GM19099 (cell line): ENCODE results near the gene SNRK.

Experiments used
- POLR2A ChIP-seq: IDR thresholded peaks from 3 replicates; pipeline ENCODE4 v1.6.1; 2011; ENCODE audit warnings: low read depth; ENCODE audit not compliant: insufficient read length; ENCODE audit errors: extremely low read depth

The SNRK gene

DNA sequence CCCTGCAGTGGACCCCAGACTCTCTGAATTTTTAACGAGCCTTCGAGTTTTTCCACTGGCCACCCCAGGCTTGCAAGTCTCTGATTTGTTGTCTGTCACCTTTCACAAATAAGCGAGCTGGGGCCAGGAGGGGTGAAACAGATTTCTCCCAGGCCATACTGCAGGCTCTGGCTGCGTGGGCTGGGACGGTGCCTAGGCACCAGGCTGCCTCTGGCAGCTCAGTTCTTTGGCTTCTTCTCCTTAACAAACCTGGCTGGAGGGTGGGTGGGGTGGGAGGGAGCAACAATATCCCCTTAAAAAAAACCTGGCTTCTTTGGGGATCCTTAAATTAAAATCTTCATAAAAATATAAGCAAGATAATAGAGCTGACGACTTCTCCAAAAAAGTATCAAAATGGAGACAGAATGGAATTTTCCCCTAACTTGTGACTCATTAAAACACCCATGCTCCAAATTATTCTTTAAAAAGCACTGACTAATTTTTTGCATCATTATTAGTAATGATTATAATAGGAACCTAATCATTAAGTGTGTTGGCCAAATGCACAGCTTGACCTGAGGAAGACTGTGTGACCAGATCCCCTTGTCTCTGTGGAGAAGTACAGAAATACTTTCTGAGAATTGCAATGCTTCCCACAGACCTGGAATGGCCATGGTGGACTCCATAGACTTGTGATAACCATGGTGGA is 84.1 kb downstream of the SNRK start:
- TF ChIP-seq POLR2A: no peak

DNA sequence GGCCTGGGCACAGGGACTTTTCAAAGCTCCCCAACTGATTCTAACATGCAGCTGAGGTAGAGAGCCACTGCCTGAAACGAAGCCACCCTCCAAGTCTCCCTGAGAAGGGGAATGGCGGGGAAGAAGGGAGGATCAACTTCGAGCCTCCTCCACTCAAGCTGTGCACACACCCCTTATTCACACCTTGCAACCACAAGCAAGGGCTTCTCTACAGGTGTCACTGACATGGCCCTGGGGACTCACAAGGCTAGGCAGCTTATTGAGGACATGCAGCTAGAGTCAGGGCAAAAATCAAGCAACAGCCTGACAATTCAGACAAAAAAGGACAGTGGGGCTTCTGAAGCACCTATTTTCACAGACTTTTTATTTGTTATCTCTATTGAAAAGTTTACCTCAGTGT is 85.2 kb downstream of the SNRK start:
- no peak for TF ChIP-seq POLR2A

DNA sequence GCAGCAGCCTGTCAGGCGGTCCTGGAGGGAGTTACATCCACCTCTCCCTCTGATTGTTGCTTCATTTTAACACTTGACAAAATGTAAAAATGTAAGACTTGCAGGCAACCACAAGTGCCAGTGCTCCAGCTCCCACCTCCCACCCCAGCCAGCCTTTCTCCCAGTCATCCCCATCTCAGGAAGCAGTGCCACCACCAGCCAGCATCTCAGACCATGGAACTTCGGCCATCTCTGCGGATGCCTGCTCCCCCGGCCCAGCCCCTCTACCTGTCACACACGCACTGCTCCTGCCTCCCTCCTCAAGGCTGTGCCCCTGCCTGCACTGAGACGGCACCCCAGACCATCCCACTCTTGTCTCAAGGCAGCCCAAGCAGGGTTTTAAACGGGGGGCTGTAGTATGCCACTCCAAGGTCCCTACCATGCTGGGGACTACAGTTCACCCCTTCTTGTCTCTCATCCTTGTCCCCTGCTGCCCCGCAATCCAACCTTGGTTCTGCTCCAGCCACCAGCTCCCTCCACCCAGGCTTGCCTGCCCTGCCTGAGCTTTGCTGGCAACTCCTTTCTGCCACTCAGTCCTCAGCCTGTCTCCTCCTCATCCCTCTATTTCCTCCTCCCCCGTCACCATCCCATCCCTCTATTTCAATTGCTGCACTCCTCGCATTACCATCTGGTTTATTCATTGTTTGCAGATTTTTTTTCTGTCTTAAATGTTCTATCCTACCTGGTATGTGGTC is 85.8 kb downstream of the SNRK start:
- TF ChIP-seq POLR2A: no peak

DNA sequence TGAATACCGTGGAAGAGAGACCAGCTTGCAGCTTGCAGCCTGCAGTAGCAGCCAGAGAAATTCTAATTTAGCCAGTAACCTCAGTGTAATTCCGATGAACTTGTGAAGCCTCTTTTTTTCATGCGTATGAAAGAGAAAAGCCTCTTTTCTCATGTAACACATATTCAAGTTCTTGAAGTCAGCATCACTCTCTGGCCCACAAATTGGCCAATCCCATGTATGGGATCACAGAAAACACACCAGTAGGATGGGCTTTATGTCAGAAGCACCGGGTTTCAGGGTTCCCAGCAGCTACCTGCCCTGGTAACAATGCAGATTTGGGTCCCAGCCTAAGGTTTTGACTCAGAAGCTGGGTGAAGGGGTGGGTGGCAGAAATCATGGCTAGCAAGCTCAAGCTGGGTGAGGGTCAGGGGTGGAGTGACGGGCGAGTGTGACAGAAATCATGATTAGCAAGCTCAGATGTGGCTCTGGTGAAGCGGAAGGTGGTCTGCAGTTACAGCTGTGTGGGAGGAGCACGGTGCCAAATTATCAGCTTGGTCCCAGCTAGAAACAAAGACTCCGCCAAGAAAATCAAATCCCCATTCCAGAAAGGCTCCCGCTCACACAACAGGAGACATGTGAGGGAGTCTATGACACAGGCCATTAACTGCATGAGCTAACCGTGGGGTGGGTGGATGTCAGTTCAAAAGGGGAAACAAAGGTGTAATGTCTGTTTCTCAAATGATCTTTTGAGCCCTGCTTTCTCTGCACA is 86.6 kb downstream of the SNRK start:
- TF ChIP-seq POLR2A: no peak

DNA sequence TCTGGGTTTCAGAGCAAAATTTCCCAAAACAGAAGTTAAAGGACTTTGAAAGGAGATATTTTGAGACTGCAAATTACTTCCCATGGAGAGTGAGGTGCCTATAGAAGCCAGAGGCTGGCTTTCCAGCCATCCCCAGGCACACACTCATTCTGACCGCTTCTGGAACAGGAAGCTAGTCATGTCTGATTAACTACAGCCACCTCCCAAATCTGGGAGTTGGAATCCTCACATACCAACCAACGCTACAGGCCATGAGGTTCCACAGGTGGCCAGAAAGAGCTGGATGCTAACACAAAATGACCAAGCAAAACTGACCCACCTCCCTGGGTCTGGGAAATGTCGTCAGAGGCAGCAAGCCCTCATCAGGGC is 87.2 kb downstream of the SNRK start:
- TF ChIP-seq POLR2A: no peak

DNA sequence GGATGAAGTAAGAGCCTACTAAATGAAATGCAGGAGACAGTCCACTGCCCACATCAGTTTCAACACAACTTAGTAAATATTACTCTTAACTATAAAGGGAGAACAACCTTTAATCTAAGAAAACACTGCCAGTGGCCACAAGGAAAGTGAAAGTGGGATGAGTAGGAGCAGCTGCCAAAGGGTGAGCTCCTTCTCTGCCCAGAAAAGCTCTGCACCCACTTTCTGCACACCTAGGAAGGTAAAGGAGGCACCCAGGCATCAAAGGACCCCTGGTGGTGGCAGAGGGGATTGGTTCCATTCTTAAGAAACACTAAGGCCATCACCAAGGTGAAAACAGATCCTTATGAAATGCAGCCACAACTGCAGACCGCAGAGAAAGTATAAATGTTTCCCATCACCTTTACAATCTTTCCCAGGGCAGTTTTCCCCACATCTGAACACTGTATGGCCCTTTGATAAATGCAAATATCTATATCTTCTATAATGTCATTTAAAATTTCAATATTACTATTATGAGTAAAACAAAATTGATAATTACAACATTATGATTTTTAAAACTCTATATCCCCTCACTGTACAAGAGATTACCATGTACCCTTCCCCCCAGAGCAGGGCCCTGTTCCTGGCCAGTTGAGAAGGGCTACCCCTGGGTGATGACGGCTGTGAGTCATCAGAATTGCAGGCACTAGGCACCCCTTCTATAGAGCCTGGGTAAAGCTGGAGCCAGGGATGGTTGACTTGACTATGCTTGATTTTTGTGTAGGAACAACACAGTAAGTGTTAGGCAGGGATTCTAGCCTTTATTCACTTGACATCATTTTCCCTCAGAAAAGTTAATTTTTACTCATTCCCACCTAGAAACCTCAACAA is 92.0 kb downstream of the SNRK start:
- no peak for TF ChIP-seq POLR2A

DNA sequence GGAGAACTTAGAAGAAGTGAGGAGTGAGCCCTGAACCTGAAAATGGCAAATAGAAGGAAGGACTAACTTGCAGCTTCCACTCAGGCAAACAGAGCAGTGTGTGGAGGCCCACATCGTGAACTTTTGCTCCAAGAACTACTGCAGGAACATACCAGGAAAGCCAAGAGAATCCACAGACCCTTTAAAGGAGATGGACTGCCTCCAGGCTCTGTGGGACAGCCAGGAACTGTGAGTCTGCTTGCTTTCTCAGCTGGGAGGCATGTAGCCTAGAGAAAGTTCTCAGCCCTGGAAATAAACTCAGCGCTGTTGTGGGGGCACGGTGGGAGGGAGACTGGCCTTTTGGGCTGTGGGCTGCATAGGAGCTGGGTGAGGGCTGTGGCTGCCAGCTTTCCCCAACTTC is 93.0 kb downstream of the SNRK start:
- no peak for TF ChIP-seq POLR2A

DNA sequence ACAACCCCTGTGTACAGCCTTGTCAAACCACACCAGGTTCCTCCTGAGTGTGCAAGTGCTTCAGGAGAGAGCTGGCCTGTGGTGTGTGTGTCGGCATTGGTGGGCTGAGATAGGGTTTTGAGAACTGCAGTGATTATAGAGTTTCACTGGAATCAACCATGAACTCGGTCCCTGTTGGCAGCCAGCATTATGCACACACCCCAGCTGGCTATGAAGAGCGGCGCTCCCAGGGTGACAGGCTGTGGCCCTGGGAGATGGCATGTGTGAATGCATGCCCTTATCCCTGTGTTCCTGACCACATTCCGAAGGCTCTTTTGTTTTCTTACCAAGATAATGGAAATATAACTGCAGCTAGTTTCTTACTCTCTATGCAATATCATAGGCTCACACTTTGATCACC is 101.8 kb downstream of the SNRK start:
- no peak for TF ChIP-seq POLR2A

DNA sequence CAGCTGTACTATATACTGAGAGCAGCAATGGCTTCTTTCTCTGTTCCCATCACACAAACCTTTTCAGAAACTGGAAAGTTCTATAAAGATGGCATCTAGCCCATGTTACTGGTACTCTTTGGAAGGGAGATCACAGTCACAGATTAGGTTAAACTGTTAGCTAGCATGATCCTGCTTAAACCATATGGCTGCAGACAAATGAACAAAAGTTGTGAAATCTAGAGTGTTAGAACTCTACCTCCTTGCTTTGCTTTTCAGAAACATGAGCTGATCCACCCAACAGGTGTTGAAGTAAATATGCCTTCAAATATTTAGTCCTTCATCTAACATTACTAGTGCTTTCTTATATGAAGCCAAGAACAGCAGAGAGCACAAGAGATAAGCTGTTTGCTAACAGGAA is 102.6 kb downstream of the SNRK start:
- no peak for TF ChIP-seq POLR2A

DNA sequence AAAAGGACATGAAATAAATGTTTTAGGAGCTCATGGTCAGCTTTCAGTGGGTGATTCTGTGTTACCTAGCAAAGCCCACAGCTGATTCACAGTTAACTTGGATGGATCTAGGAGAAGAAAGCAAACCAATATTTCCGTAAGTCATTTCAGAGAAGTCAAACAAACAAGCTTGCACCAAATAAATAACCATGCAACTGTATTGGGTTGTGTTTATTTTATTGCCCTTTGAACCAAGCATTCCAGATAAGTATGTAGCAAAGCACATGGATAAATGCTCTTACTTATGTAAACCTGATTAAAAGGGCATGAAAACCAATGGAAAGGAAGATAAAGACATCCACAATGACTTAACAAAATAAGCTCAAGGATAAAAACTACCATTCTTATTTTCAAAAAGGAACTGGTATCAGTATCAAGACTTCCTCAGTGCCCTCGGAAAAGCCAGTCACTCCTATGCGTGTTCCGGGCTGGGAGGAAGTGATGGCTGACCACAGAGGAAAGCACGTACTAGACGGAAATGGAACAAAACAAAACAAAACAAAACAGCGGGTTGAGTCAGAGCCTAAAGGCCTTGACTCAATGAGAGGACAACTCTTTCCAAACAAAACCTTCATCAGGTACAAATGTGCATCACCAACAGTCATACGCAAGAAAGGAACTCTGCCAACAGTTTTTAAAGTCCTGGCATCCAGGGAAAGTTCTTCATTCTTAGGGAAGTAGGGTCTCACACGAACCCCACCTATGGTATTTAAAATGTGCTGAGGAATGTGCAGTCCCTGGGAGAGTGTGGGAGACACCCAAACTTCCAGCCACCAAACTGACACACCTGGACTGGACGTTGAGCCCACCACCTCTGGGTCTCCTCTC is 103.3 kb downstream of the SNRK start:
- TF ChIP-seq POLR2A: no peak

DNA sequence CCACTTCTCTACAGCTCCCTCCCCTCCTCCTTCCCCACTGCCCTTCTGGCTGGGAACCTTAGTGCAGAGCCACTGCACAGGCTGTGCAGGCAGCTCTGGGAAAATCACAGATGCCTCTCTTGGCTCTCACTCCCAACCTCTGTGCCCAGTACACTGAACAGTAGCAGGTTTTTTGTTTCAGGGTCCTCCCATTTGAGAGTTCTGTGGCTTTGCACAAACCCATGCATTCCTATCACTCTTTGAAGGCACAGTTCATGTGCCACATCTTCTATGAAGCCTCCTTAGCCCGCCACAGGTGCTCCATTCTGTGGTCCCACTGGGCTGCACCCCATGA is 103.9 kb downstream of the SNRK start:
- TF ChIP-seq POLR2A: no peak

DNA sequence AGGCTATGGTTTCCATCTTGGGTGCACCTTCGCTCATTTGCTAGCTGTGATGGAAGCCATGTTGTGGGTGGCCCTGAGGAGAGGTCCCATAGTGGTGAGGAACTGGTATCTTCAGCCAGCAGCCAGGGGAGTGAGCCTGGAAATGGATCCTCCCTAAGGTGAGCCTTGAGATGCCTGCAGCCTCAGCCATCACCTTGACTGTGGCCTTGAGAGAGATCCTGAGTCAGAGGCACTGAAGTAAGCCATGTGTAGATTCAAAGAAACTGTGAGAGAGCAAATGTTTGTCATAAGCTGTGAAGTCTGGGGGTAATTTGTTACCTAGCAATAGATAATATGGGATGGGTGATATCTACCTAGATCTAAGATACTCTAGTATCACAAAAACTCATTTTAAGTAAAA is 105.3 kb downstream of the SNRK start:
- TF ChIP-seq POLR2A: no peak

DNA sequence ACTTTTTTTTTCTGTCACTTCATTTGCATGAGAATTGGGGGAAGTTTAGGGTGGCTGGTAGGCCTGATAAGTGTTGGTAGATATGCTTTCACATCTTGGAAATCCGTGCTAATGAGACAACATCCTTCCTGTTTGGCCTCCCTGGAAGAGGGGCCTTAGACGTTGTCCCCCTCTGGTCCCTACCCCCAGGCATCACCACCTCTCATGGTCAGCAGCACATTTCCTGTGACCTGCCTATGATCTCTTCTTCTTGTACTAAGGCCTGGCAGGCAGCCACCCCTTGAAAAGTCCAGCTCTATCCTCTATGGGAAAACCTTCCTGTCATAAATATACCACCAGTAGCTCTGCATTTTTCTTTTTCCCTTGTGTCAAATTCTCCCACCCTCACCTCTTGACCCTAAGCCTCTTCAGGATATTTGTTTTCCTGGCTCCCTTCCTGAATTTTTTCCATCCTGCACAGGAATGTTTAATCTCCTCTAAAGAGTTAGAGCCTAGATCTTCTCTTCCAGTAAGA is 107.8 kb downstream of the SNRK start:
- TF ChIP-seq POLR2A: no peak

DNA sequence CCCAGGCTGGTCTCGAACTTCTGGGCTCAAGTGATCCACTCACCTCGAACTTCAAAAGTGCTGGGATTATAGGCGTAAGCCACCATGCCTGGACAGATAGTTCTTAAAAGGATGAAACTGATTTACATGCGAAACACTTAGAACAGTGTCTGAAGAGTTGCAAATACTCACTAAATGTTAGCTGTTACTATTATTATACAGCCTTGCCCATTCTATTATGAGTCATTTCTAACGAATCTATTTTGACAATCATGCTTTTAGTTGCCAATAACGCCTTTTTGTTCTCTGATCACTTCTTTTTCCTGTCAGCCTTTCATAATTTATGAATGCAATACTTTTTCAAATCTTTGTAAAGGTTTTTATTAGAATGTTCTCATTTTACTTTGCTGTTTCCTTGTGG is 112.7 kb downstream of the SNRK start:
- TF ChIP-seq POLR2A: no peak

DNA sequence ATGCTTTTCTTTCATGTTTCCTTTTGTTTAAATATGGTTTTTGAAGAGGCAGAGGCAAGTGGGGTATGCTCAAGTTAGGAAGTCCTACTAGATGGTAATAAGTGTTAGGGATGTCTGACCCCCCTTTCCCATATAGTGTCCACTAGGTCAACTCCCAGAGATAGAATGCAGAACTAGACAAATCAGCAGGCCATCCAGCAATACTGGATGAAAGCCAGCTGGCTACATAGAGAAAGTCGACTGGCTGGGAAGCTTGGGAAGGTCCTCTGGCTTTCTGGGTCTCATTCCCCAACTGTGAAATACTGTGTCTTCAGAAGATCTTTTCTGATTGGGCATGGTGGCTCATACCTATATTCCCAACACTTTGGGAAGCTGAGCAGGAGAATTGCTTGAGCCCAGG is 113.8 kb downstream of the SNRK start:
- no peak for TF ChIP-seq POLR2A
